Transverse colon (tissue), 4 donors: ENCODE results near the gene NEK10. TPM values are rescaled to one million over a fixed set of nuclear protein-coding genes. Genes with fewer than 3 reads are reported as not detected.
"Not testable (repeated sequence)": the region's sequence is repeated elsewhere in the genome, so short reads cannot be mapped to it uniquely, and the experiment has no call there.

ENCODE experiments used
- DNase-seq: peaks from one replicate; pipeline ENCODE4 v3.0.0-alpha.2; 2019
- H3K27ac ChIP-seq, 4 donors: fragments of 200-600 bp; sonication (generic); 2 replicates each; pipeline ENCODE4 v1.5.1; 2016 to 2018; ENCODE audit warnings: inconsistent platforms in 4 of 4
- H3K27me3 ChIP-seq: fragments of 200-600 bp; sonication (generic); 2 replicates; pipeline ENCODE4 v1.5.1; 2017; ENCODE audit warnings: inconsistent platforms
- H3K36me3 ChIP-seq, 4 donors: fragments of 200-600 bp; sonication (generic); 2 replicates each; pipeline ENCODE4 v1.5.1; 2017 to 2019; ENCODE audit warnings: inconsistent platforms in 4 of 4
- H3K4me1 ChIP-seq, 4 donors: fragments of 200-600 bp; sonication (generic); 2 replicates each; pipeline ENCODE4 v1.5.1; 2017 to 2020; ENCODE audit warnings: inconsistent platforms in 4 of 4
- H3K4me3 ChIP-seq, 4 donors: fragments of 200-600 bp; sonication (generic); 1 replicate in 1 of 4; 2 replicates in 3 of 4; pipeline versions ENCODE4 v1.5.1 to v1.6.1; 2017 to 2019; ENCODE audit warnings: inconsistent platforms in 4 of 4
- H3K9me3 ChIP-seq, 2 donors: fragments of 200-600 bp; sonication (generic); 2 replicates each; pipeline ENCODE4 v1.5.1; 2017 to 2019; ENCODE audit warnings: inconsistent platforms in 2 of 2
- EP300 ChIP-seq: sonication (generic); formaldehyde crosslinking; IDR thresholded peaks from one replicate; pipeline ENCODE4 v1.6.1; 2017; ENCODE audit warnings: antibody characterized with exemption, low read depth
- POLR2A ChIP-seq: fragments of 450-650 bp; IDR thresholded peaks from one replicate; pipeline ENCODE4 v1.6.1; 2016; ENCODE audit warnings: antibody characterized with exemption, mild to moderate bottlenecking, moderate library complexity
- POLR2AphosphoS5 ChIP-seq, 3 donors: sonication (generic); formaldehyde crosslinking; IDR thresholded peaks; one replicate each; pipeline ENCODE4 v1.6.1; 2016; ENCODE audit warnings: antibody characterized with exemption in 3 of 3
- WGBS, 2 donors: methylation state at CpG; one replicate each; pipeline ENCODE4 v1.1.5; 2018; ENCODE audit warnings: low coverage in 1 of 2; 5-methylcytosine and 5-hydroxymethylcytosine counted together
- in situ Hi-C, 4 donors: fragments of 200-750 bp; cut with MboI; loops; one replicate each; pipeline versions ENCODE4 v1.15.0 to v1.15.1; 2017; ENCODE audit warnings: low sequenced_read_pairs in 3 of 4, low pct_ligation_motif_present in 1 of 4, low pct_unique_long_range_greater_than_20kb in 1 of 4
- intact Hi-C: fragments of 100-400 bp; cut with DNase I; formaldehyde crosslinking; loops from one replicate; pipeline ENCODE4 v1.15.1; 2023; ENCODE audit warnings: low total_unique reads
- total RNA-seq, 4 donors: library from RNA; depleted of rRNA; stranded (reverse); fragments of >200 nt; gene quantifications; one replicate each; pipeline ENCODE4 v1.1.0, GENCODE V29; 2016
- TF ChIP-seq, protein P1 (sequence below), 5 experiments: fragments of 200-600 bp in 3 of 5; fragments of 450-650 bp in 2 of 5; sonication (generic) in 3 of 5; IDR thresholded peaks; 1 replicate in 2 of 5; 2 replicates in 3 of 5; pipeline ENCODE4 v1.5.1; 2016 to 2017; ENCODE audit warnings: antibody characterized with exemption in 5 of 5, inconsistent platforms in 3 of 5, mild to moderate bottlenecking in 2 of 5, moderate library complexity in 1 of 5

The NEK10 gene
- total RNA-seq, 4 donors from 2014 or later, result 1.1 to 3.2 (median 1.7) TPM

DNA sequence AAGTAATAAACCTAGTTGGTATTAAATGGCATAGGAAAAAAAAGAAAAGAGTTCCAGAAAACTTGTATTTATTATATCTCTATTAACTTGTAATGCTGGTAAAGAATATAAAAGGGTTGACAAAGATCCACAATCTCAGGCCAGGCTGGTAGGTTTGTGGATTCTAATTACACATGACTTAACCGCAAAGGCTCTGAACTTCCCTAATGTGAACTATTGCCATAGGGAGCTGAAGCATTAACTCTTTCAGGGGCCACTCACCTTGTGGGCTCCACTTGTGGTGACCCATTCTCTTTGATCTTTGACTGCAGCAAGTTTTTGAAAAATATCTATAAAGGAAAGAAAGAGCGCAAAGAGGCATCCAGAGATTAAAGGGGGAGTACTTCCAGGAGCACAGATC lies 58.5 kb downstream of the NEK10 start:
- in situ Hi-C loops, result loop anchor here (5.0 to 25.0 kb wide), 6 partner anchors 154 to 1027 kb away; partner anchors contain the start of genes AZI2 (in 2 of the 4) and ZCWPW2 (in 2 of the 4)
- Histone ChIP-seq H3K4me1 (no peaks in the 10 kb centered on the region), H3K4me3 (no peak overlapping the region), H3K27ac (no peak overlapping the region), H3K36me3 (no peaks in the 10 kb centered on the region), H3K9me3 (no peaks in the 10 kb centered on the region), H3K27me3 (no peaks in the 10 kb centered on the region)
- WGBS, 2 donors, result 71 to 75% methylated on average over 1 to 2 of the region's 2 CpGs
- intact Hi-C loops, result loop anchor here (10.0 kb wide), 1 partner anchor 374 kb away; no protein-coding TSS in a partner anchor
- DNase-seq, result no peak
- no peak for TF ChIP-seq POLR2AphosphoS5 (IDR thresholded peaks at IDR 0.05)
- TF ChIP-seq, protein P1, sequence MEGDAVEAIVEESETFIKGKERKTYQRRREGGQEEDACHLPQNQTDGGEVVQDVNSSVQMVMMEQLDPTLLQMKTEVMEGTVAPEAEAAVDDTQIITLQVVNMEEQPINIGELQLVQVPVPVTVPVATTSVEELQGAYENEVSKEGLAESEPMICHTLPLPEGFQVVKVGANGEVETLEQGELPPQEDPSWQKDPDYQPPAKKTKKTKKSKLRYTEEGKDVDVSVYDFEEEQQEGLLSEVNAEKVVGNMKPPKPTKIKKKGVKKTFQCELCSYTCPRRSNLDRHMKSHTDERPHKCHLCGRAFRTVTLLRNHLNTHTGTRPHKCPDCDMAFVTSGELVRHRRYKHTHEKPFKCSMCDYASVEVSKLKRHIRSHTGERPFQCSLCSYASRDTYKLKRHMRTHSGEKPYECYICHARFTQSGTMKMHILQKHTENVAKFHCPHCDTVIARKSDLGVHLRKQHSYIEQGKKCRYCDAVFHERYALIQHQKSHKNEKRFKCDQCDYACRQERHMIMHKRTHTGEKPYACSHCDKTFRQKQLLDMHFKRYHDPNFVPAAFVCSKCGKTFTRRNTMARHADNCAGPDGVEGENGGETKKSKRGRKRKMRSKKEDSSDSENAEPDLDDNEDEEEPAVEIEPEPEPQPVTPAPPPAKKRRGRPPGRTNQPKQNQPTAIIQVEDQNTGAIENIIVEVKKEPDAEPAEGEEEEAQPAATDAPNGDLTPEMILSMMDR (IDR thresholded peaks at IDR 0.05), result no peak
- TF ChIP-seq EP300, result no peak
- no peak for TF ChIP-seq POLR2A

- TF ChIP-seq POLR2AphosphoS5 (IDR thresholded peaks at IDR 0.05) (no peak), POLR2A (no peak), EP300 (no peak)
- TF ChIP-seq, protein P1 (IDR thresholded peaks at IDR 0.05), result no peak
- 61 to 87% methylated on average over 1 of the region's 1 CpG for WGBS, 2 donors
- in situ Hi-C loops, result loop anchor here (25.0 kb wide), 3 partner anchors 380 to 1030 kb away; partner anchors contain the start of genes AZI2 (in 2 of the 4) and ZCWPW2 (in 2 of the 4)
- DNase-seq, result no peak
- Histone ChIP-seq H3K36me3 (no peaks in the 10 kb centered on the region), H3K27me3 (no peaks in the 10 kb centered on the region), H3K4me3 (no peak overlapping the region), H3K27ac (no peak overlapping the region), H3K4me1 (no peaks in the 10 kb centered on the region), H3K9me3 (no peaks in the 10 kb centered on the region)
- intact Hi-C loops, result no loop called here
Observed at GRCh38 chr3:27307566-27307965, 61.6 kb downstream of the NEK10 start.

GRCh38 chr3:27302891-27303290 lies 66.3 kb downstream of the NEK10 start:
- TF ChIP-seq, protein P1 (IDR thresholded peaks at IDR 0.05), result no peak
- no peak for TF ChIP-seq EP300
- TF ChIP-seq POLR2A, result no peak
- no peak for TF ChIP-seq POLR2AphosphoS5 (IDR thresholded peaks at IDR 0.05)
- no peak for DNase-seq
- H3K4me3 ChIP-seq, result no peak overlapping the region
- 26% methylated on average over 1 of the region's 1 CpG; no CpG with 5 or more reads in 1 of the 2 donors for WGBS, 2 donors
- intact Hi-C loops, result no loop called here
- H3K9me3 ChIP-seq, result no peaks in the 10 kb centered on the region
- H3K4me1 ChIP-seq, result no peaks in the 10 kb centered on the region
- no peaks in the 10 kb centered on the region for H3K36me3 ChIP-seq
- in situ Hi-C loops, result loop anchor here (25.0 kb wide), 3 partner anchors 384 to 1034 kb away; partner anchors contain the start of genes AZI2 (in 2 of the 4) and ZCWPW2 (in 2 of the 4)
- no peak overlapping the region for H3K27ac ChIP-seq
- H3K27me3 ChIP-seq, result no peaks in the 10 kb centered on the region

DNA sequence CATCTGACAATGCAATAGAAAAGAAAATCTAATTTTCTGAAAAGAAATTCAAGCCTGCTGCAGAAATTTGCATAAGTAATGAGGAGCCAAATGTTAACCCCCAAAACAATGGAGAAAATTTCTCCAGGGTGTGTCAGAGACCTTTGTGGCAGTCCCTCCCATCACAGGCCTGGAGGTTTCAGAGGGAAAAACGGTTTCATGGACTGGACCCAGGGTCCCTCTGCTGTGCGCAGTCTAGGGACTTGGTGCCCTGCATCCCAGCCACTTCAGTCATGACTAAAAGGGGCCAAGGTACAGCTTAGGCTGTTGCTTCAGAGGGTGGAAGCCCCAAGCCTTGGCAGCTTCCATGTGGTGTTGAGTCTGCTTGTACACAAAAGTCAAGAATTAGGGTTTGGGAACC lies 70.2 kb downstream of the NEK10 start:
- H3K36me3 ChIP-seq, DNase-seq, H3K4me3 ChIP-seq, H3K27me3 ChIP-seq, H3K9me3 ChIP-seq, in situ Hi-C loops, intact Hi-C loops, H3K4me1 ChIP-seq, H3K27ac ChIP-seq: not testable (repeated sequence)
- WGBS, 2 donors, result 86% methylated on average over 2 of the region's 2 CpGs; no CpG with 5 or more reads in 1 of the 2 donors

- TF ChIP-seq, protein P1 (IDR thresholded peaks at IDR 0.05), result no peak
- no peak for TF ChIP-seq EP300
- TF ChIP-seq POLR2A, result no peak
- TF ChIP-seq POLR2AphosphoS5 (IDR thresholded peaks at IDR 0.05), result no peak
- H3K27me3 ChIP-seq, result no peaks in the 10 kb centered on the region
- H3K4me1 ChIP-seq, result peaks cover 0 to 10% (median 0%) of the 10 kb centered on the region in 4 donors
- no peaks in the 10 kb centered on the region for H3K9me3 ChIP-seq
- in situ Hi-C loops, result no loop called here
- no peak overlapping the region for H3K27ac ChIP-seq
- intact Hi-C loops, result no loop called here
- H3K4me3 ChIP-seq, result no peak overlapping the region
- no peaks in the 10 kb centered on the region for H3K36me3 ChIP-seq
- WGBS, 2 donors, result 60 to 63% methylated on average over 3 of the region's 3 CpGs
- DNase-seq, result no peak
Observed at GRCh38 chr3:27293939-27294338, 75.2 kb downstream of the NEK10 start.
